ENCODE data around the gene BCAM.
"Not testable (repeated sequence)": the region's sequence is repeated elsewhere in the genome, so short reads cannot be mapped to it uniquely, and the experiment has no call there.

The BCAM gene

DNA sequence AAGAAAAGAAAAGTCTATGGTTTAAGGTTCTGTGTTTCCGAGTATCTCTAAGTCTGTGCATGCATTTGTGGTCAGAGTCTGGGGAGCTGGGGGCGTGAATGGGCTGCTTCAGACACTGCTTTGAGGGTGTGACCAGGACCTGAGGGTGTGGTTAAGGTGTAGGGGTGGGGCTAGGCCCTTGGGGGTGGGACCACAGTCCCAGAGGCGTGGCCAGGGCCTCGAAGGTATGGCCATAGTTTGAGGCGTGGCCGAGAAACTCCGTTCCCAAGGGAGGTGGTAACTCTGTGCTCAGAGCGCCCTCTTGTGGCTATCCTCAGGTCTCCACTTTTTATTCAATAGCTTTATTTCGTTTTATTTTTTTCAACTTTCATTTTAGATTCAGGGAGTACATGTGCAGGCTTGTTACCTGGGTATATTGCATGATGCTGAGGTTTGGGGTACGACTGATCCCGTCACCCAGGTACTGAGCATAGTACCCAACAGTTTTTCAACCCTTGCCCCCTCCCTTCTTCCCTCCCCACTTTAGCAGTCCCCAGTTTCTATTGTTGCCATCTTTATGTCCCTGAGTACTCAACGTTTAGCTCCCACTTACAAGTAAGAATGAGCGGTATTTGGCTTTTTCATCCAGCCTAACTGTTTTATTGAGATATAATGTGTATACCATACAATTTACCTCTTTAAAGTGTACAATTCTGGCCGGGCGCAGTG lies 38.2 kb upstream of the BCAM start:
- ChIA-PET CTCF (interaction anchor here (0.6 to 13.3 kb wide), 21 partner anchors 8 to 161 kb away, joined by 3 to 306 read pairs (median 4); no protein-coding TSS in a partner anchor), POLR2A (interaction anchor here (0.6 to 5.4 kb wide), 9 partner anchors 15 to 200 kb away, joined by 3 to 36 read pairs (median 3); partner anchors contain the start of gene NECTIN2)
- WGBS (ENCODE audit: insufficient coverage), result 0% methylated on average over 5 of the region's 15 CpGs
- peaks cover 3 to 29% (median 18%) of the 10 kb centered on the region in 4 experiments for H3K4me1 ChIP-seq (ENCODE audit: control extremely low read depth in 1 of 4, control insufficient read depth in 4 of 4, insufficient read depth in 4 of 4, low read length in 3 of 4)
- peak; percentile 98 to 99 (median 99) for DNase-seq
- H3K4me3 ChIP-seq (ENCODE audit: control insufficient read depth in 1 of 7, extremely low read depth in 1 of 7, insufficient read depth in 4 of 7, low read depth in 2 of 7, low read length in 6 of 7), result peak overlapping the region in 2 of 7 experiments; percentile 19 to 28
- peaks cover 0 to 3% (median 0%) of the 10 kb centered on the region in 5 experiments for H3K9me3 ChIP-seq (ENCODE audit: control extremely low read depth in 1 of 5, control insufficient read depth in 4 of 5, insufficient read depth in 2 of 5, low read depth in 1 of 5, low read length in 4 of 5)
- H3K27me3 ChIP-seq (replicated peaks in 2 of 5; ENCODE audit: control insufficient read depth in 4 of 5, insufficient read depth in 5 of 5, low read length in 4 of 5), result no peaks in the 10 kb centered on the region
- H3K36me3 ChIP-seq (ENCODE audit: control insufficient read depth in 4 of 4, insufficient read depth in 4 of 4, low read length in 3 of 4), result no peaks in the 10 kb centered on the region
- H3K27ac ChIP-seq (ENCODE audit: insufficient read depth in 1 of 2, low read depth in 1 of 2, low read length in 2 of 2, poor library complexity in 1 of 2, severe bottlenecking in 2 of 2), result no peak overlapping the region

DNA sequence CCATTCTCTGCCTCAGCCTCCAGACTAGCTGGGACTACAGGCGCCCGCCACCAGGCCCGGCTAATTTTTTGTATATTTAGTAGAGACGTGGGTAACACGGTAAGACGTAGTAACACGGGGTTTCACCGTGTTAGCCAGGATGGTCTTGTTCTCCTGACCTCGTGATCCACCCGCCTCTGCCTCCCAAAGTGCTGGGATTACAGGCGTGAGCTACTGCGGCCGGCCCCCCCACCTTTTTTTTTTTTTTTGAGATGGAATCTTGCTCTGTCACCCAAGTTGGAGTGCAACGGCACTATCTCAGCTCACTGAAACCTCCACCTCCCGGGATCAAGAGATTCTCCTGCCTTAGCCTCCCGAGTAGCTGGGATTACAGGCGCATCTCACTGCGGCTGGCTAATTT lies 36.8 kb upstream of the BCAM start:
- POLR2A ChIA-PET, result interaction anchor here (2.3 to 5.4 kb wide), 2 partner anchors 19 to 50 kb away, joined by 10 to 36 read pairs; no protein-coding TSS in a partner anchor

DNA sequence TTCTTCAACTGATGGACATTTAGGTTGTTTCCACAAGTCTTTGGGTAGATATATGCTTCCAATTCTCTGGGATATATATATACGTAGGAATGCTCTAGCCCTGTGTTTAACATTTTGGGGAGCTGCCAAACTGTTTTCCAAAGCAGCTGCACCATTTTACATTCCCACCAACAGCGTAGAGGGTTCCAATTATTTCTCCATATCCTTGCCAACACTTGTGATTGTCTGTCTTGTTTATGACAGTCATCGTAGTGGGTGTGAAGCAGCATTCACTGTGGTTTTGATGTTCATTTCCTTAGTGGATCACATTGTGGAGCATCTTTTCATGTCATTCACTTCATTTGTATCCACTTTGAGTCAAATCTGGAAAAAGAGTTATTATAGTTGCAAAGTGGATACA lies 35.9 kb upstream of the BCAM start:
- DNase-seq, result no peak
- CTCF ChIA-PET, result interaction anchor here (0.8 to 13.3 kb wide), 12 partner anchors 9 to 197 kb away, joined by 3 to 306 read pairs (median 6); no protein-coding TSS in a partner anchor

More for the DNA sequence above, 36.8 kb upstream of the BCAM start:
- H3K36me3 ChIP-seq (ENCODE audit: control insufficient read depth in 4 of 4, insufficient read depth in 4 of 4, low read length in 3 of 4); H3K9me3 ChIP-seq (ENCODE audit: control extremely low read depth in 1 of 5, control insufficient read depth in 4 of 5, insufficient read depth in 2 of 5, low read depth in 1 of 5, low read length in 4 of 5); DNase-seq; H3K4me3 ChIP-seq (ENCODE audit: control insufficient read depth in 1 of 7, extremely low read depth in 1 of 7, insufficient read depth in 4 of 7, low read depth in 2 of 7, low read length in 6 of 7); H3K27me3 ChIP-seq (replicated peaks in 2 of 5; ENCODE audit: control insufficient read depth in 4 of 5, insufficient read depth in 5 of 5, low read length in 4 of 5); H3K27ac ChIP-seq (ENCODE audit: insufficient read depth in 1 of 2, low read depth in 1 of 2, low read length in 2 of 2, poor library complexity in 1 of 2, severe bottlenecking in 2 of 2): not testable (repeated sequence)
- H3K4me1 ChIP-seq (ENCODE audit: control extremely low read depth in 1 of 4, control insufficient read depth in 4 of 4, insufficient read depth in 4 of 4, low read length in 3 of 4), result peaks cover 3 to 26% (median 17%) of the 10 kb centered on the region in 4 experiments
- CTCF ChIA-PET, result interaction anchor here (0.7 to 13.3 kb wide), 13 partner anchors 9 to 118 kb away, joined by 3 to 306 read pairs (median 5); no protein-coding TSS in a partner anchor
- 93% methylated on average over 13 of the region's 18 CpGs for WGBS (ENCODE audit: insufficient coverage)

DNA sequence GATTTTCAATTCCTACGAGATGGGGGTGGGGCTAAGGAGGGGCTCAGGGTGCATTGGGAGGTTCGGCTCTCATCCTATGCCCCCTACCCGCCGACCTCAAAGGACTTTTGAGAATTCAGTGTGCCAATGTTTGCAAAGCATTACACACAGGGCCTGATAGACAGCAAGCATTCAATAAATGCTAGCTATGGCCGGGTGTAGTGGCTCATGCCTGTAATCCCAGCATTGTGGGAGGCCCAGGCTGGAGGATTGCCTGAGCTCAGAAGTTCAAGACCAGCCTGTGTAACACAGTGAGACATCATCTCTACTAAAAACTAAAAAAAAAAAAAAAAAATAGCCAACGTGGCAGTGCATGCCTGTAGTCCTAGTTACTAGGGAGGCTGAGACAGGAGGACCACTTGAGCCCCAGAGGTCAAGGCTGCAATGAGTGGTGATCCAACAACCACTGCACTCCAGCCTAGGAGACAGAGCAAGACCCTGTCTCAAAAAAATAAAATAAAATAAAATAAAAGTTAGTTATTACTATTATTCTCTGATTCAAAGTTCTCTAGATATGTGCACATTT lies 33.1 kb upstream of the BCAM start:
- ChIA-PET CTCF (interaction anchor here (0.6 to 13.3 kb wide), 3 partner anchors 38 to 87 kb away, joined by 3 to 306 read pairs (median 138); no protein-coding TSS in a partner anchor), POLR2A (no interaction called here)
- Histone ChIP-seq H3K9me3 (ENCODE audit: control extremely low read depth in 1 of 5, control insufficient read depth in 4 of 5, insufficient read depth in 2 of 5, low read depth in 1 of 5, low read length in 4 of 5) (no peaks in the 10 kb centered on the region), H3K27me3 (replicated peaks in 2 of 5; ENCODE audit: control insufficient read depth in 4 of 5, insufficient read depth in 5 of 5, low read length in 4 of 5) (peaks cover 0 to 2% (median 0%) of the 10 kb centered on the region in 5 experiments), H3K4me3 (ENCODE audit: control insufficient read depth in 1 of 7, extremely low read depth in 1 of 7, insufficient read depth in 4 of 7, low read depth in 2 of 7, low read length in 6 of 7) (no peak overlapping the region), H3K27ac (ENCODE audit: insufficient read depth in 1 of 2, low read depth in 1 of 2, low read length in 2 of 2, poor library complexity in 1 of 2, severe bottlenecking in 2 of 2) (no peak overlapping the region), H3K36me3 (ENCODE audit: control insufficient read depth in 4 of 4, insufficient read depth in 4 of 4, low read length in 3 of 4) (no peaks in the 10 kb centered on the region), H3K4me1 (ENCODE audit: control extremely low read depth in 1 of 4, control insufficient read depth in 4 of 4, insufficient read depth in 4 of 4, low read length in 3 of 4) (peaks cover 0 to 6% (median 4%) of the 10 kb centered on the region in 4 experiments)
- WGBS (ENCODE audit: insufficient coverage), result 100% methylated on average over 1 of the region's 6 CpGs
- DNase-seq, result no peak

More for the DNA sequence above, 35.9 kb upstream of the BCAM start:
- peaks cover 0 to 3% (median 0%) of the 10 kb centered on the region in 5 experiments for H3K9me3 ChIP-seq (ENCODE audit: control extremely low read depth in 1 of 5, control insufficient read depth in 4 of 5, insufficient read depth in 2 of 5, low read depth in 1 of 5, low read length in 4 of 5)
- H3K27ac ChIP-seq (ENCODE audit: insufficient read depth in 1 of 2, low read depth in 1 of 2, low read length in 2 of 2, poor library complexity in 1 of 2, severe bottlenecking in 2 of 2), result no peak overlapping the region
- 100% methylated on average over 1 of the region's 3 CpGs for WGBS (ENCODE audit: insufficient coverage)
- H3K4me1 ChIP-seq (ENCODE audit: control extremely low read depth in 1 of 4, control insufficient read depth in 4 of 4, insufficient read depth in 4 of 4, low read length in 3 of 4), result peaks cover 3 to 18% (median 14%) of the 10 kb centered on the region in 4 experiments
- H3K27me3 ChIP-seq (replicated peaks in 2 of 5; ENCODE audit: control insufficient read depth in 4 of 5, insufficient read depth in 5 of 5, low read length in 4 of 5), result peaks cover 0 to 2% (median 0%) of the 10 kb centered on the region in 5 experiments
- no peak overlapping the region for H3K4me3 ChIP-seq (ENCODE audit: control insufficient read depth in 1 of 7, extremely low read depth in 1 of 7, insufficient read depth in 4 of 7, low read depth in 2 of 7, low read length in 6 of 7)
- H3K36me3 ChIP-seq (ENCODE audit: control insufficient read depth in 4 of 4, insufficient read depth in 4 of 4, low read length in 3 of 4), result no peaks in the 10 kb centered on the region
- POLR2A ChIA-PET, result no interaction called here

DNA sequence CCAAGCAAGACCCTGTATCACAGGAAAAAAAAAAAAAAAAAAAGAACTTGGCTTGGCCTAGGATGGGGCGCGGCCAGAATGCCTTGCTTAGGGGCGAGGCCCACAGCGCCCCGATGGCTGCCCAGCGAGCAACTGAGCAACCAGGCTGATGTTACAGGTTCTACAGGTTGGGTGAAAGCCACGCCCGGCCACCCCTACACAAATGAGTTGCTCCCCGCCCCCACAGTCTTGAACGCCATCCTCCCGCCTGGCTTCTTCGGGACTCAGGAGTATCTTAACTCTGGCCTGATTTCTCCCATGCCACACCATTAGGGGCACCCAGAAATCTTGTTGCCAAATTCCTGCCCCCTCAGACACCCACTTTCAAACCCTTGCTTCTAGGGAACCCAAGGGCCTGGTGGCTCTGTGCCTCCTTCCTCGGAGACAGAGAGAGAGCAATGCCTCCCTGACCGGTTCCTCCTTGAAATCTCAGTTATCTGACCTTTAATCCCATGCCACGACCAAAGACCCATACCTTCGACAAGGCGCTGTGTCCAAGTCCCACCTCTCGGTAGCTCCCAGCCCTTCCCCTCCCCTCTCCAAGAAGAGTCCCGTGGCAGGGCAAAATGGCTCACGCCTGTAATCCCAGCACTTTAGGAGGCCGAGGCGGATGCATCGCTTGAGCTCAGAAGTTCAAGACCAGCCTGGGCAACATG lies 32.4 kb upstream of the BCAM start:
- Histone ChIP-seq H3K36me3 (ENCODE audit: control insufficient read depth in 4 of 4, insufficient read depth in 4 of 4, low read length in 3 of 4) (no peaks in the 10 kb centered on the region), H3K4me3 (ENCODE audit: control insufficient read depth in 1 of 7, extremely low read depth in 1 of 7, insufficient read depth in 4 of 7, low read depth in 2 of 7, low read length in 6 of 7) (no peak overlapping the region), H3K27me3 (replicated peaks in 2 of 5; ENCODE audit: control insufficient read depth in 4 of 5, insufficient read depth in 5 of 5, low read length in 4 of 5) (peaks cover 0 to 2% (median 0%) of the 10 kb centered on the region in 5 experiments), H3K27ac (ENCODE audit: insufficient read depth in 1 of 2, low read depth in 1 of 2, low read length in 2 of 2, poor library complexity in 1 of 2, severe bottlenecking in 2 of 2) (no peak overlapping the region), H3K4me1 (ENCODE audit: control extremely low read depth in 1 of 4, control insufficient read depth in 4 of 4, insufficient read depth in 4 of 4, low read length in 3 of 4) (peaks cover 0 to 4% (median 2%) of the 10 kb centered on the region in 4 experiments), H3K9me3 (ENCODE audit: control extremely low read depth in 1 of 5, control insufficient read depth in 4 of 5, insufficient read depth in 2 of 5, low read depth in 1 of 5, low read length in 4 of 5) (no peaks in the 10 kb centered on the region)
- WGBS (ENCODE audit: insufficient coverage), result 94% methylated on average over 18 of the region's 23 CpGs
- CTCF ChIA-PET, result interaction anchor here (0.6 to 13.3 kb wide), 4 partner anchors 38 to 88 kb away, joined by 3 to 306 read pairs (median 70); no protein-coding TSS in a partner anchor
- POLR2A ChIA-PET, result no interaction called here
- DNase-seq, result no peak

DNA sequence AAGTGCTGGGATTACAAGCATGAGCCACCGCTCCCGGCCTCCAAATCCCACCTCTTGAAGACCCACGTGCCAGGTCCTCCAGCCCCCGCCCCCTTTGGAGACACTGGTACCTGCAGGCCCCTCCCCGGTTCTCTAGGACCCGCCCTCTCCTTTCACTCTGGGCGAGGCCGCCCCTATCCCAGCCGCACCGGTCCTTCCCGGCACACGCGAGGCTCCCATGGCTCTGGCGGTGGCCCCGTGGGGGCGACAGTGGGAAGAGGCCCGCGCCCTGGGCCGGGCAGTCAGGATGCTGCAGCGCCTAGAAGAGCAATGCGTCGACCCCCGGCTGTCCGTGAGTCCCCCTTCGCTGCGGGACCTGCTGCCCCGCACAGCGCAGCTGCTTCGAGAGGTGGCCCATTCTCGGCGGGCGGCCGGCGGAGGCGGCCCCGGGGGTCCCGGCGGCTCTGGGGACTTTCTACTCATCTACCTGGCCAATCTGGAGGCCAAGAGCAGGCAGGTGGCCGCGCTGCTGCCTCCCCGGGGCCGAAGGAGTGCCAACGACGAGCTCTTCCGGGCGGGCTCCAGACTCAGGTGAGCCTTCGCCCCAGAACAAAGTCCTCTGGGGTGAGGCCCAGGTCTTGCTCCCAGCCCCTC lies 31.1 kb upstream of the BCAM start, which contains the start of gene CBLC:
TSS of gene CBLC (plus strand) at position 176 of the 633 bp plus-strand sequence. CDS start at position 218, 42 bp downstream.
- Histone ChIP-seq H3K4me1 (ENCODE audit: control extremely low read depth in 1 of 4, control insufficient read depth in 4 of 4, insufficient read depth in 4 of 4, low read length in 3 of 4) (peaks cover 0 to 4% (median 2%) of the 10 kb centered on the region in 4 experiments), H3K4me3 (ENCODE audit: control insufficient read depth in 1 of 7, extremely low read depth in 1 of 7, insufficient read depth in 4 of 7, low read depth in 2 of 7, low read length in 6 of 7) (peak within 1 kb of the TSS in 4 of 7 experiments; percentile 10 to 63 (median 34)), H3K36me3 (ENCODE audit: control insufficient read depth in 4 of 4, insufficient read depth in 4 of 4, low read length in 3 of 4) (no peaks in the 10 kb centered on the region), H3K9me3 (ENCODE audit: control extremely low read depth in 1 of 5, control insufficient read depth in 4 of 5, insufficient read depth in 2 of 5, low read depth in 1 of 5, low read length in 4 of 5) (no peaks in the 10 kb centered on the region), H3K27me3 (replicated peaks in 2 of 5; ENCODE audit: control insufficient read depth in 4 of 5, insufficient read depth in 5 of 5, low read length in 4 of 5) (peaks cover 0 to 2% (median 0%) of the 10 kb centered on the region in 5 experiments), H3K27ac (ENCODE audit: insufficient read depth in 1 of 2, low read depth in 1 of 2, low read length in 2 of 2, poor library complexity in 1 of 2, severe bottlenecking in 2 of 2) (no peak within 1 kb of the TSS)
- peak in 1 of 3 donors; percentile 22 for DNase-seq
- WGBS (ENCODE audit: insufficient coverage), result 24% methylated on average over 41 of the region's 47 CpGs
- ChIA-PET CTCF (interaction anchor here (0.6 to 13.3 kb wide), 2 partner anchors 46 to 89 kb away, joined by 3 to 138 read pairs; no protein-coding TSS in a partner anchor), POLR2A (interaction anchor here (1.0 kb wide), 1 partner anchor 113 kb away, joined by 3 read pairs; no protein-coding TSS in a partner anchor)
